ENCODE data around the gene C1QTNF3. TPM values are rescaled to one million over a fixed set of nuclear protein-coding genes. Genes with fewer than 3 reads are reported as not detected.

C1QTNF3 gene
- total and polyA plus RNA-seq, 2 of the 8 experiments (the other 6 are each of a cell fraction or from before 2014, with no cell fraction given), result 1.0 to 1.2 TPM

- TF ChIP-seq MAFK (IDR thresholded peaks at IDR 0.05; ENCODE audit: low read depth, low read length) (peak; percentile 78), BRCA1 (IDR thresholded peaks at IDR 0.05; ENCODE audit: low read depth, low read length) (no peak)
- no peaks in the 10 kb centered on the region for H3K4me1 ChIP-seq (replicated peaks in 1 of 4; ENCODE audit: control insufficient read depth in 3 of 4, insufficient read depth in 4 of 4, low read length in 3 of 4)
- H3K4me2 ChIP-seq (ENCODE audit: insufficient read depth in 1 of 2, low read depth in 2 of 2, low read length in 2 of 2), result no peak overlapping the region
- H3K36me3 ChIP-seq (ENCODE audit: control insufficient read depth in 2 of 4, insufficient read depth in 4 of 4, low read length in 3 of 4), result no peaks in the 10 kb centered on the region
- H3K56ac ChIP-seq (replicated peaks; ENCODE audit: insufficient read length, low read depth, low read length), result no peak overlapping the region
- no peak overlapping the region for H2BK5ac ChIP-seq (ENCODE audit: low read depth, low read length)
- no peak overlapping the region for H3K23ac ChIP-seq (ENCODE audit: insufficient read length)
- no peak for FAIRE-seq
- H2BK15ac ChIP-seq (ENCODE audit: low read length), result no peak overlapping the region
- 98% methylated on average over 2 of the region's 2 CpGs; no CpG with 5 or more reads in 1 of the 2 experiments for WGBS, 2 experiments (ENCODE audit: extremely low coverage in 1 of 2, insufficient coverage in 1 of 2, insufficient read length in 1 of 2, insufficient replicate concordance in 2 of 2, low coverage in 1 of 2, low lambda C conversion rate in 2 of 2, missing lambda C conversion rate in 1 of 2)
- no peak overlapping the region for H2BK20ac ChIP-seq (ENCODE audit: low read length)
- H4K5ac ChIP-seq (ENCODE audit: insufficient read length, low read depth, low read length), result no peak overlapping the region
- no peak for DNase-seq (ENCODE audit: low read depth in 1 of 2, low spot score in 2 of 2)
- no peak overlapping the region for H2BK120ac ChIP-seq (replicated peaks; ENCODE audit: low read depth, low read length)
- no peak overlapping the region for H3K14ac ChIP-seq (ENCODE audit: insufficient read length)
- H2AFZ ChIP-seq (ENCODE audit: low read length), result no peak overlapping the region
- H3K18ac ChIP-seq (ENCODE audit: extremely low read depth, low read length), result no peak overlapping the region
- H3K27me3 ChIP-seq (replicated peaks in 1 of 4; ENCODE audit: control insufficient read depth in 3 of 4, extremely low read depth in 1 of 4, insufficient read depth in 3 of 4, low read length in 3 of 4), result no peaks in the 10 kb centered on the region
- H3K4me3 ChIP-seq (ENCODE audit: extremely low read depth in 1 of 4, insufficient read depth in 2 of 4, low read depth in 3 of 4, low read length in 4 of 4), result no peak overlapping the region
- CTCF ChIA-PET (ENCODE audit: partially characterized antibody), result interaction anchor here (1.0 to 1.3 kb wide), 2 partner anchors 14 to 47 kb away, joined by 3 to 4 read pairs; no protein-coding TSS in a partner anchor
- no peak overlapping the region for H2BK12ac ChIP-seq (ENCODE audit: low read depth, low read length)
- H4K8ac ChIP-seq (ENCODE audit: extremely low read depth, insufficient read depth, low read length), result no peak overlapping the region
- no peak overlapping the region for H3K4ac ChIP-seq (replicated peaks; ENCODE audit: insufficient read length, low read depth, low read length)
- H4K91ac ChIP-seq (replicated peaks; ENCODE audit: insufficient read length, low read length), result no peak overlapping the region
- no peaks in the 10 kb centered on the region for H4K20me1 ChIP-seq (replicated peaks in 1 of 2; ENCODE audit: control insufficient read depth in 1 of 2, insufficient read depth in 2 of 2, low read length in 2 of 2)
- H3K9me3 ChIP-seq (ENCODE audit: insufficient read depth in 2 of 2, low read depth in 1 of 2, low read length in 1 of 2), result no peaks in the 10 kb centered on the region
- POLR2A ChIA-PET (ENCODE audit: partially characterized antibody), result interaction anchor here (3.0 kb wide), 1 partner anchor 9 kb away, joined by 14 read pairs; the partner anchor contains the start of gene AMACR
- H3K23me2 ChIP-seq (ENCODE audit: low read depth, low read length), result no peaks in the 10 kb centered on the region
- no peak overlapping the region for H3K27ac ChIP-seq (ENCODE audit: low read depth, low read length)
- H2AK5ac ChIP-seq (ENCODE audit: low read depth, low read length), result no peak overlapping the region
- H3K79me1 ChIP-seq (ENCODE audit: low read depth, low read length), result no peaks in the 10 kb centered on the region
- no peak overlapping the region for H3K9ac ChIP-seq (replicated peaks in 1 of 4; ENCODE audit: extremely low read depth in 1 of 4, low read depth in 3 of 4, low read length in 3 of 4)
- H3K79me2 ChIP-seq (ENCODE audit: control insufficient read depth in 1 of 2, insufficient read depth in 2 of 2, low read length in 2 of 2), result no peaks in the 10 kb centered on the region
Measured at GRCh38 chr5:34016750-34017149, 26.3 kb downstream of the C1QTNF3 start.
